GM19023 (cell line): ENCODE results near the gene RPTOR.

Source experiments
- ATAC-seq: cut with Tn5 transposase; IDR thresholded peaks from one replicate; pipeline ENCODE4 v1.9.1; 2021; ENCODE audit warnings: mild to moderate bottlenecking, moderate library complexity; ENCODE audit not compliant: unreplicated experiment

RPTOR gene

GRCh38 chr17:80886641-80887573, 342.3 kb downstream of the RPTOR start:
- ATAC-seq: no peak

GRCh38 chr17:80887639-80888175, 343.1 kb downstream of the RPTOR start:
- no peak for ATAC-seq

GRCh38 chr17:80888276-80889160, 343.9 kb downstream of the RPTOR start:
- no peak for ATAC-seq

- ATAC-seq: no peak
Measured at GRCh38 chr17:80889231-80890195, 344.9 kb downstream of the RPTOR start.

- no peak for ATAC-seq
Measured at GRCh38 chr17:80890196-80890920, 345.7 kb downstream of the RPTOR start.

- no peak for ATAC-seq
Measured at GRCh38 chr17:80890921-80891396, 346.3 kb downstream of the RPTOR start.

GRCh38 chr17:80891397-80892018, 346.9 kb downstream of the RPTOR start:
- ATAC-seq: no peak

- ATAC-seq: no peak
Measured at GRCh38 chr17:80892019-80892855, 347.6 kb downstream of the RPTOR start.

- no peak for ATAC-seq
Measured at GRCh38 chr17:80892900-80893603, 348.4 kb downstream of the RPTOR start.

- ATAC-seq: no peak
Measured at GRCh38 chr17:80893604-80894438, 349.2 kb downstream of the RPTOR start.

- no peak for ATAC-seq
Measured at GRCh38 chr17:80894439-80894721, 349.7 kb downstream of the RPTOR start.

GRCh38 chr17:80894726-80895125, 350.1 kb downstream of the RPTOR start:
- ATAC-seq: no peak

- no peak for ATAC-seq
Measured at GRCh38 chr17:80895366-80895765, 350.7 kb downstream of the RPTOR start.

- no peak for ATAC-seq
Measured at GRCh38 chr17:80898716-80899115, 354.1 kb downstream of the RPTOR start.

- no peak for ATAC-seq
Measured at GRCh38 chr17:80899402-80900268, 355.0 kb downstream of the RPTOR start.

GRCh38 chr17:80901319-80901718, 356.7 kb downstream of the RPTOR start:
- no peak for ATAC-seq
